Activated T-cell treated with anti-CD3 and anti-CD28 coated beads, Interleukin-2, amount 50 U/mL, for 24 hours (primary cell): ENCODE measurements around the gene KIAA1549.
A peak's percentile ranks its signal among the peaks of the same experiment; 100 is the strongest.

Experiments used
- DNase-seq: peaks from one replicate; pipeline ENCODE4 v3.0.0-alpha.2; 2020
- H3K27ac Mint-ChIP-seq: 2 replicates; pipeline ENCODE4 v1.8.0; 2020; ENCODE audit warnings: mild to moderate bottlenecking, mixed read lengths
- H3K27me3 Mint-ChIP-seq: 2 replicates; pipeline ENCODE4 v1.8.0; 2020; ENCODE audit warnings: mixed read lengths
- H3K36me3 Mint-ChIP-seq: 2 replicates; pipeline ENCODE4 v1.8.0; 2020; ENCODE audit warnings: low read depth, mixed read lengths
- H3K4me1 Mint-ChIP-seq: 2 replicates; pipeline ENCODE4 v1.8.0; 2020; ENCODE audit warnings: low read depth, mixed read lengths
- H3K4me3 Mint-ChIP-seq: 2 replicates; pipeline ENCODE4 v1.8.0; 2020; ENCODE audit warnings: mild to moderate bottlenecking, moderate library complexity, mixed read lengths
- H3K9me3 Mint-ChIP-seq: 2 replicates; pipeline ENCODE4 v1.8.0; 2020; ENCODE audit warnings: mixed read lengths

The KIAA1549 gene

DNA sequence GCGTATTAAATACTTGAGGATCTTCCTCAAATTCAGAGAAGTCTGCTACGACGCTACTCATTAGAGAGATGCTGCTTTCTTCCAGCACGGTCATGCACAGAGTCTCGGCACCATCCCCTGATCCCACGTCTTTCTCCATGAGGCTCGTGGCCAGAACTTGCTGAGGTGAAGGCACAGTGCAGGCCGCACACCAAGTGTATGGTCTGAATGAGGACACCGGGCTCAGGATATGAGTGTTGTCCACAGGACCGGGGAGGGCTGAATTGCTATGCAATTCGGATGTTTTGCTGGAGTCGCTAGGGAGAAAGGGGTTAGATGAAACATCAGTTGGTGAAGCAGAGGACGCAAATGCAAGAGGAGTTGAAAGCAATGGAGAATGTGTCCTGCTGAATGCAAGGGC, 63.0 kb downstream of the KIAA1549 start:
- H3K4me1 Mint-ChIP-seq: peaks cover 9% of the 10 kb centered on the region
- no peaks in the 10 kb centered on the region for H3K36me3 Mint-ChIP-seq
- no peaks in the 10 kb centered on the region for H3K27me3 Mint-ChIP-seq
- no peak for DNase-seq
- H3K27ac Mint-ChIP-seq: no peak overlapping the region
- no peaks in the 10 kb centered on the region for H3K9me3 Mint-ChIP-seq
- no peak overlapping the region for H3K4me3 Mint-ChIP-seq

DNA sequence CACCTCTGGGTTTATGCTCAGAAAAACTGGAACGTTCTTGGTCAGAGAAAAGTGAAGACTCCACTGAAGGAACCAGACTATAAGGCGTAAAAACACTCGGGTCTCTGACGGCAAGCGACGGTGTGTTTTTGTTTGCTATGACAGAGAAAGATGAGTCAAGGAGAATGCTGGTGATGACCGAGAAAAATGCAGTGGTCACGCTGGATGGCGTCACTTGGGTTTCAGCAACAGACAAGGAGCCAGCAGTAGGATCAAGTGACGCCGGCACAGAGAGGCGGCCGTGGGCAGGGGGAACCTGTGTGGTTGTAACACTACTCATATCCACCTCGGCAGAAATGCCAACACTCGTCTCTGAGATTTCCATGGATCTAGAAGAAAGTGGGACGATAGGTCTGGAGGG, 63.4 kb downstream of the KIAA1549 start:
- no peak for DNase-seq
- peaks cover 9% of the 10 kb centered on the region for H3K4me1 Mint-ChIP-seq

DNA sequence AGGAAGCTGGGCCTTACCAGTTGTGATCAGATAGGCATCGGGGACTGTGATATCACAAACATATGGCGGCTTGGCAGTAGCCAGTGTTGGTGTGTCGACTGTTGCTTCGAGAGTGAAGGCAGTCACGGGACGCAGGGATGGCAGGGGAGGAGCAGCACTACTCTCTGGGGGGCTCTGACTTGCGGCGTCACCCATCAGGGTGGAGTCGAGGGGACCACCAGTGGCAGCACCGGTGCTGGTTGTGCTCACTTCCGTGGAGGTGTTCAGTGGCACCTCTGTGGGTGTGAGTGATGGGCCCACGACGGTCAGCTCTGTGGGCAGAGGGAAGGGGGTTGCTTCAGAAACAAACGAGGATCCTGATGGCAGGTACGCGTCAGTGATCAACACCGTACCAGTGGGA, 64.5 kb downstream of the KIAA1549 start:
- no peaks in the 10 kb centered on the region for H3K9me3 Mint-ChIP-seq
- H3K4me3 Mint-ChIP-seq: no peak overlapping the region
- peaks cover 9% of the 10 kb centered on the region for H3K4me1 Mint-ChIP-seq
- no peak overlapping the region for H3K27ac Mint-ChIP-seq
- H3K27me3 Mint-ChIP-seq: no peaks in the 10 kb centered on the region
- no peaks in the 10 kb centered on the region for H3K36me3 Mint-ChIP-seq
- no peak for DNase-seq

More for the DNA sequence above, 63.4 kb downstream of the KIAA1549 start:
- no peaks in the 10 kb centered on the region for H3K9me3 Mint-ChIP-seq
- H3K36me3 Mint-ChIP-seq: no peaks in the 10 kb centered on the region
- no peak overlapping the region for H3K4me3 Mint-ChIP-seq
- H3K27me3 Mint-ChIP-seq: no peaks in the 10 kb centered on the region
- H3K27ac Mint-ChIP-seq: no peak overlapping the region

DNA sequence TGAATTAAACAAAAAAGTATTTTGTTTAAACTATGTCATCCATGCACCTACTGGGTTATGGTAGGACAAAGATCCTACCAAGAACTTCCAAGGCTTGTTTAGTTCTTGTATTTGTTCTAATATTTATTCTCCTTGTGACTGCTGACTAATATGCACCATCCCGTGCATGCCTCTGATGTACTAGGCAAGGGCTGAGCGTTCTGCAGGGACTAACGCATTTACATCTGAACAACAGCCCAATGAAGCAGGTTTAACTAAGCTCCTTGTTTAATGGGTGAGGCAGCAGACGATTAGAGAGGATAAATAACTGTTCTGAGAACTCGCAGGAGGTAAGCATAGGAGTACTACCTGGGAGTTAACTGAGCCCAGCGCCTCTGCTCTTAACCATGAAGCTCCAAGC, 64.9 kb downstream of the KIAA1549 start:
- H3K36me3 Mint-ChIP-seq: no peaks in the 10 kb centered on the region
- no peak overlapping the region for H3K4me3 Mint-ChIP-seq
- H3K27me3 Mint-ChIP-seq: no peaks in the 10 kb centered on the region
- no peak for DNase-seq
- H3K27ac Mint-ChIP-seq: no peak overlapping the region
- H3K4me1 Mint-ChIP-seq: peaks cover 9% of the 10 kb centered on the region
- H3K9me3 Mint-ChIP-seq: no peaks in the 10 kb centered on the region

- Mint-ChIP-seq H3K4me3 (no peak overlapping the region), H3K36me3 (no peaks in the 10 kb centered on the region), H3K27ac (no peak overlapping the region), H3K9me3 (no peaks in the 10 kb centered on the region), H3K27me3 (no peaks in the 10 kb centered on the region), H3K4me1 (no peaks in the 10 kb centered on the region)
- no peak for DNase-seq
Measured at GRCh38 chr7:138913783-138914182, 67.4 kb downstream of the KIAA1549 start.

- DNase-seq: no peak
- no peaks in the 10 kb centered on the region for H3K27me3 Mint-ChIP-seq
- H3K9me3 Mint-ChIP-seq: no peaks in the 10 kb centered on the region
- no peak overlapping the region for H3K27ac Mint-ChIP-seq
- H3K4me1 Mint-ChIP-seq: no peaks in the 10 kb centered on the region
- no peak overlapping the region for H3K4me3 Mint-ChIP-seq
- H3K36me3 Mint-ChIP-seq: no peaks in the 10 kb centered on the region
Measured at GRCh38 chr7:138911007-138911406, 70.2 kb downstream of the KIAA1549 start.

DNA sequence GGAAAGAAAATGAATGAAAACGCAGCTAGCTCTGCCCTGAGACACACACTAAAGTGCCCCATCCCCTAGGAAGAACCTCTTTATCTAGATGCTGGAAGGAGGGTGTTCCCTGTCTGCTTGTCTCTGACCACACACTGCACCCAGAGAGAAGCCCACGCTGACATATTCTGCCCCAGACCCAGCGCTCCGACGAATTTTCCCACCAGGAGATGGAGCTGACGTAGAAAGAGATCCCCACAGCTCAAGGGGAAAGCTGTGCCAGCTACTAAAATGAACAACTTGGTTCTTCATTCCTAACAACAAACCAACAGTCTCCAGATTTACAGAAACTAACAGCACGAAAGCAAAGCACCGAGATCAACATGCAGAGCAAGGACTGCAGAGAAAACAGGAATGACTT, 73.3 kb downstream of the KIAA1549 start:
- no peaks in the 10 kb centered on the region for H3K36me3 Mint-ChIP-seq
- DNase-seq: no peak
- no peaks in the 10 kb centered on the region for H3K9me3 Mint-ChIP-seq
- H3K4me3 Mint-ChIP-seq: no peak overlapping the region
- no peak overlapping the region for H3K27ac Mint-ChIP-seq
- H3K4me1 Mint-ChIP-seq: peaks cover 17% of the 10 kb centered on the region
- H3K27me3 Mint-ChIP-seq: no peaks in the 10 kb centered on the region

GRCh38 chr7:138907201-138907847, 73.9 kb downstream of the KIAA1549 start:
- no peak for DNase-seq
- Mint-ChIP-seq H3K27ac (no peak overlapping the region), H3K9me3 (no peaks in the 10 kb centered on the region), H3K4me1 (peaks cover 22% of the 10 kb centered on the region), H3K4me3 (no peak overlapping the region), H3K36me3 (no peaks in the 10 kb centered on the region), H3K27me3 (no peaks in the 10 kb centered on the region)

DNA sequence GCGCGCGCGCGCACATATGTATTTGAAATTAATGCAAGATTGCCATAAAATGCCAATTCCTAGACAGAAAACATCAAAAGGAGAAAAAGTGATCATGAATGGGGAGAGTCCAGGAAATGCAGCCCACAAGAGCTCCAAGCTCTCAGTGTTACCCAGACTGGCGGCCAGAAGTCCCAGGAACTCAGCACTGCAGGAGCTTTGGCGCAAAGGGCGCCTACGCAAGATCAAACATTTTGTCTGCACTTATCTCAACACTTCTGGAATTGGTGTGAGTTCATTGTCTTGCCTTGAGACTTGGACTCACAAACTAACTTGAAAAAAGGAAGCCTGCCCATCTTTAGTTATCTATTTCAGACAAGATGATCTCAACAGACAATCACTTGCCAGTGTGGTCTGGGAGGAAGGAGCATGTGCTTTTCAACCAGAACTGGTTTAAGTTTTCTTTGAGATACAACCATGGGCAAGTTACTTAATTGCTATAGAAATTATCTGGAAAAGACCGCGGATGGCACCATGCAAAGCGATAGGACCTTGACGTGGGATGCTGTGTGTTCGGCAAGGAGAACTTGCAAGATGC, 77.2 kb downstream of the KIAA1549 start:
- H3K27ac Mint-ChIP-seq: peak overlapping the region; percentile 87
- H3K27me3 Mint-ChIP-seq: no peaks in the 10 kb centered on the region
- peak overlapping the region; percentile 68 for H3K4me3 Mint-ChIP-seq
- peaks cover 39% of the 10 kb centered on the region for H3K4me1 Mint-ChIP-seq
- no peaks in the 10 kb centered on the region for H3K36me3 Mint-ChIP-seq
- no peak for DNase-seq
- no peaks in the 10 kb centered on the region for H3K9me3 Mint-ChIP-seq

DNA sequence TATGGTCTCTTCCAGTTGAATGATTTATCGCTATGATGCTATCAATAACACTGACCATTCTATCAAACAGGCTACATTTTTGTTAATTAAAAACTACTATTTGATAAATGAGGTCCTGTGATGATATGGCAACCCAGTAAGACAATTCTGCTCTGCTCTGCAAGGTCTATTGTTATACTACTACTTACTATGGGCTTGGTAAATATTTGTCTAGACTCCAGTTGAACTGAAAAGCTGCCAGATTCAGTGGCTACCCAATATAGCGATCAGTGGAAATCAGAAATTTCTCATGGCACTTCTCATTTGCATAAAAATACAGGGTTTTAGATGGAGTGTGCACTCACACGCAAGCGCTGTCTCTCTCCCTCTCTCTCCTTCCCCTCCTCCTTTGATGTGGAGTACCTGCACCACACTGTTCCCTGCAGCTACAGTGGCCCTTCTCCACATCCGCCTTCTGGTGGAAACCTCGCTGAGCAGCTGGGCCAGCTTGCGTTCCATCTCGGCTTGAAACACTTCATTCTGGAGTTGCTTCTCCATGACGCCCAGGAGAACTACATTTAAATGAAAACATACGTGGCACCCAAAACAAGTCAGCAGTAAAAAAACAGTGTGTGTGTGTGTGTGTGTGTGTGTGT, 77.9 kb downstream of the KIAA1549 start:
- H3K27ac Mint-ChIP-seq: peak overlapping the region; percentile 87
- no peaks in the 10 kb centered on the region for H3K9me3 Mint-ChIP-seq
- no peaks in the 10 kb centered on the region for H3K27me3 Mint-ChIP-seq
- DNase-seq: peak; percentile 70
- peak overlapping the region; percentile 68 for H3K4me3 Mint-ChIP-seq
- H3K36me3 Mint-ChIP-seq: no peaks in the 10 kb centered on the region
- H3K4me1 Mint-ChIP-seq: peaks cover 46% of the 10 kb centered on the region

GRCh38 chr7:138902161-138902560, 79.0 kb downstream of the KIAA1549 start:
- DNase-seq: no peak
- Mint-ChIP-seq H3K27me3 (no peaks in the 10 kb centered on the region), H3K36me3 (no peaks in the 10 kb centered on the region), H3K4me3 (peak overlapping the region; percentile 55), H3K4me1 (peaks cover 54% of the 10 kb centered on the region), H3K27ac (peak overlapping the region; percentile 67), H3K9me3 (no peaks in the 10 kb centered on the region)

DNA sequence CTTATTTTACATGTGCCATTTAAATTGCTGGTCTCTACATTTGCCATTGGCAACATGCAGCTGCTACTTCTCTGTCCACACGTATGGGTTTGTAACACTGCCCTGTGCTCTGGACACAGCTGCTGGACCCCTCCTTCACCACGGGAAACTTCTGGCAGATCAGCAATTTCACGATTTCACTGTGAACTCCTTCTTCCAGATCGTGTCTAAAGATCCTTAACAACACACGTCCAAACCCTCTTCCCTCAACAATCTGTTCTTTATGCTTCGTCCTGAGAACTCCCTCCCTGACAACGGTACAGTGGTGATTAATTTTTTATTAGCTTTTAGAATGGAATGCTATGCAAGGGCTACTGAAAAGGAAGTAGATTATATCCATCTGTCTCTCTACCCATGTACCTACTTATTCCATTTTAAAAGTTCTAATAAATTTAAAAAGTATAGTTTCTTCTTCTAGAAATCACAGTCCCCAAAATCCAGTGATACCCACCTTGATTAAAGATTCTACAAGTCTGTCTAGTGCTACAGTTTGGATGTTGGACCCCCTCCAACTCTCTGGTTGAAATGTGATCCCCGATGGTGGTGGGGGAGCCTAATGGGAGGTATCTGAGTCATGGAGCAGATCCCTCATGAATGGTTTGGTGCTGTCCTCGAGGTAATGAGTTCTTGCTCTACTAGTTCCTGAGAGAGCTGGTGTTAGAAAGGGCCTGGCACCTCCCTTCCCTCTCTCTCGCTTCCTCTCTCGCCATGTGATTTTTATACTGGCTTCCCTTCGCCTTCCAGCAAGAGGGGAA, 81.0 kb downstream of the KIAA1549 start:
- Mint-ChIP-seq H3K27me3 (peaks cover 2% of the 10 kb centered on the region), H3K36me3 (no peaks in the 10 kb centered on the region), H3K9me3 (no peaks in the 10 kb centered on the region), H3K4me3 (no peak overlapping the region), H3K27ac (no peak overlapping the region), H3K4me1 (peaks cover 54% of the 10 kb centered on the region)
- no peak for DNase-seq

- H3K4me1 Mint-ChIP-seq: peaks cover 47% of the 10 kb centered on the region
- H3K27me3 Mint-ChIP-seq: peaks cover 8% of the 10 kb centered on the region
- no peaks in the 10 kb centered on the region for H3K9me3 Mint-ChIP-seq
- H3K36me3 Mint-ChIP-seq: no peaks in the 10 kb centered on the region
- H3K27ac Mint-ChIP-seq: no peak overlapping the region
- DNase-seq: no peak
- no peak overlapping the region for H3K4me3 Mint-ChIP-seq
Measured at GRCh38 chr7:138898802-138899201, 82.4 kb downstream of the KIAA1549 start.

DNA sequence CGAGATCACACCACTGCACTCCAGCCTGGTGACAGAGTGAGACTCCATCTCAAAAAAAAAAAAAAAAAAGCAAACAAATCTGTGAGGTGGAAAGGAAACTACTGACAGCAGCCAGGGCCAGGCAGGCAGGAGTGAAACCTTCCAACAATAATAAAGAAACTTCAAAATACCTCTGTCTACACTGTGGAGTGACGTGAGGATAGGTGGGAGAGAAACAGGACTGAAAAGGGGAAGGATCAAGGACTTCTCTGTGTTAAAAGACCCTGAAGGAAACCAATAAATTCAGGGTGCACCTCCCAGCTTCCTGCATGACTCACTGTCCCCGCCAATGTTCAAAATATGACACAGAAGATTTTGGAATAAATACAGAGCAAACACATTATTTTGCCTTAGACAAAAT, 82.9 kb downstream of the KIAA1549 start:
- no peak for DNase-seq

DNA sequence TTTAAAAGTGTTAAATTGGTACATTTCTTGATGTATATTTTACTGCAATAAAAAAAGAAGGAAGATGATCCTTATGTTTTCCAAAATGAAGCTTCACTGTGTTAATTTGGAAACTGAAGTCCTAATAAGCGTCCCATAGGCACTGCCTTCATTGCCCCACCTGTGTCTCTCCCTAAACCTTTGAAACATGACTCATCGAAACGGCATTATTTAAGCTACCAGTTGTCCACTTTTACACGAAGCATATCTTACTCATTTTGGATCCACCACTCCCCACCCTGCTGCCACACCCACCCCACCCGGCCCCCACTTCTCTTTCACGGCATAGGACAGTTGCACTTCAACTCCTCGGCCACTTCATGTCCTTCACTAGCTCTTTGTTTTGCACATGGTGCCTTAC, 85.5 kb downstream of the KIAA1549 start:
- Mint-ChIP-seq H3K36me3 (no peaks in the 10 kb centered on the region), H3K27ac (no peak overlapping the region), H3K4me1 (peaks cover 25% of the 10 kb centered on the region), H3K4me3 (no peak overlapping the region), H3K27me3 (peaks cover 8% of the 10 kb centered on the region), H3K9me3 (no peaks in the 10 kb centered on the region)
- DNase-seq: no peak

More for the DNA sequence above, 82.9 kb downstream of the KIAA1549 start:
- no peaks in the 10 kb centered on the region for H3K9me3 Mint-ChIP-seq
- peak overlapping the region; percentile 63 for H3K27ac Mint-ChIP-seq
- no peak overlapping the region for H3K4me3 Mint-ChIP-seq
- peaks cover 8% of the 10 kb centered on the region for H3K27me3 Mint-ChIP-seq
- no peaks in the 10 kb centered on the region for H3K36me3 Mint-ChIP-seq
- peaks cover 42% of the 10 kb centered on the region for H3K4me1 Mint-ChIP-seq
